Endodermal cell (in vitro differentiated cells): ENCODE measurements around the gene YWHAG. TPM values are rescaled to one million over a fixed set of nuclear protein-coding genes. Genes with fewer than 3 reads are reported as not detected.
A peak's percentile ranks its signal among the peaks of the same experiment; 100 is the strongest.

Source experiments
- DNase-seq: peaks from one replicate; pipeline ENCODE4 v3.0.0-alpha.2; 2017
- H3K27ac ChIP-seq: 2 replicates; pipeline ENCODE4 v1.5.1; 2013; ENCODE audit warnings: mild to moderate bottlenecking, low read depth, low read length, moderate library complexity
- H3K27me3 ChIP-seq: 2 replicates; pipeline ENCODE4 v1.6.1; 2013; ENCODE audit warnings: mild to moderate bottlenecking, low read length, moderate library complexity; ENCODE audit not compliant: insufficient read depth, control insufficient read depth, poor library complexity, severe bottlenecking
- H3K36me3 ChIP-seq: 2 replicates; pipeline ENCODE4 v1.7.0; 2013; ENCODE audit warnings: mild to moderate bottlenecking, low read length, moderate library complexity; ENCODE audit not compliant: control insufficient read depth, insufficient read depth
- H3K4me1 ChIP-seq: one replicate; pipeline ENCODE4 v1.7.0; 2013; ENCODE audit warnings: low read length; ENCODE audit not compliant: control insufficient read depth, insufficient read depth
- H3K4me3 ChIP-seq: 2 replicates; pipeline ENCODE4 v1.5.1; 2013; ENCODE audit warnings: mild to moderate bottlenecking, low read length, moderate library complexity
- H3K9ac ChIP-seq: 2 replicates; pipeline ENCODE4 v1.6.1; 2013; ENCODE audit warnings: mild to moderate bottlenecking, low read length, moderate library complexity; ENCODE audit not compliant: poor library complexity, severe bottlenecking; ENCODE audit errors: extremely low read depth
- H3K9me3 ChIP-seq: 2 replicates; pipeline ENCODE4 v1.6.1; 2013; ENCODE audit warnings: mild to moderate bottlenecking, low read length, moderate library complexity; ENCODE audit not compliant: control insufficient read depth
- H3K27ac Mint-ChIP-seq: 2 replicates; pipeline ENCODE4 v1.8.0; 2020; ENCODE audit warnings: mixed read lengths
- H3K27me3 Mint-ChIP-seq: 2 replicates; pipeline ENCODE4 v1.8.0; 2021; ENCODE audit warnings: mild to moderate bottlenecking, mixed read lengths; ENCODE audit not compliant: insufficient read depth
- H3K36me3 Mint-ChIP-seq: 2 replicates; pipeline ENCODE4 v1.8.0; 2020; ENCODE audit warnings: low read depth, mixed read lengths
- H3K4me1 Mint-ChIP-seq: 2 replicates; pipeline ENCODE4 v1.8.0; 2020; ENCODE audit warnings: mixed read lengths
- H3K4me3 Mint-ChIP-seq: 2 replicates; pipeline ENCODE4 v1.8.0; 2020; ENCODE audit warnings: mild to moderate bottlenecking, moderate library complexity, mixed read lengths
- H3K9me3 Mint-ChIP-seq: 2 replicates; pipeline ENCODE4 v1.8.0; 2020; ENCODE audit warnings: mild to moderate bottlenecking, mixed read lengths
- WGBS, 2 experiments: methylation state at CpG; one replicate each; pipeline versions ENCODE4 v1.1.5 to v1.1.7; 2013; ENCODE audit warnings: missing lambda C conversion rate in 2 of 2, mixed read lengths in 1 of 2; ENCODE audit not compliant: insufficient coverage in 1 of 2, insufficient read length in 1 of 2; 5-methylcytosine and 5-hydroxymethylcytosine counted together
- total RNA-seq, 2 donors: library from RNA; stranded (reverse); fragmentation: NEBNext Ultra II Directional in 1 of 2; extraction: Animal tissue kit (Norgen Biotek cat#: 25700) in 1 of 2; gene quantifications; 2 replicates in 1 of 2; 3 replicates in 1 of 2; pipeline ENCODE4 v1.2.1, GENCODE V29; 2021
- TF ChIP-seq, protein P1 (sequence below): fragments of 200-600 bp; sonication (generic); conservative IDR thresholded peaks from 2 replicates; pipeline ENCODE4 v1.5.0; 2021; ENCODE audit warnings: antibody characterized with exemption, mild to moderate bottlenecking

The YWHAG gene
- total RNA-seq, 2 donors from 2014 or later, result 148 TPM

- Mint-ChIP-seq H3K4me1 (peaks cover 4% of the 10 kb centered on the region), H3K4me3 (peak overlapping the region; percentile 50), H3K27me3 (peaks cover 85% of the 10 kb centered on the region), H3K36me3 (no peaks in the 10 kb centered on the region), H3K9me3 (no peaks in the 10 kb centered on the region), H3K27ac (no peak overlapping the region)
- peak; percentile 74 for DNase-seq
- Histone ChIP-seq H3K4me3 (no peak overlapping the region), H3K9me3 (no peaks in the 10 kb centered on the region), H3K27me3 (peaks cover 67% of the 10 kb centered on the region), H3K9ac (no peak overlapping the region), H3K36me3 (no peaks in the 10 kb centered on the region), H3K4me1 (no peaks in the 10 kb centered on the region), H3K27ac (no peak overlapping the region)
- TF ChIP-seq, protein P1, sequence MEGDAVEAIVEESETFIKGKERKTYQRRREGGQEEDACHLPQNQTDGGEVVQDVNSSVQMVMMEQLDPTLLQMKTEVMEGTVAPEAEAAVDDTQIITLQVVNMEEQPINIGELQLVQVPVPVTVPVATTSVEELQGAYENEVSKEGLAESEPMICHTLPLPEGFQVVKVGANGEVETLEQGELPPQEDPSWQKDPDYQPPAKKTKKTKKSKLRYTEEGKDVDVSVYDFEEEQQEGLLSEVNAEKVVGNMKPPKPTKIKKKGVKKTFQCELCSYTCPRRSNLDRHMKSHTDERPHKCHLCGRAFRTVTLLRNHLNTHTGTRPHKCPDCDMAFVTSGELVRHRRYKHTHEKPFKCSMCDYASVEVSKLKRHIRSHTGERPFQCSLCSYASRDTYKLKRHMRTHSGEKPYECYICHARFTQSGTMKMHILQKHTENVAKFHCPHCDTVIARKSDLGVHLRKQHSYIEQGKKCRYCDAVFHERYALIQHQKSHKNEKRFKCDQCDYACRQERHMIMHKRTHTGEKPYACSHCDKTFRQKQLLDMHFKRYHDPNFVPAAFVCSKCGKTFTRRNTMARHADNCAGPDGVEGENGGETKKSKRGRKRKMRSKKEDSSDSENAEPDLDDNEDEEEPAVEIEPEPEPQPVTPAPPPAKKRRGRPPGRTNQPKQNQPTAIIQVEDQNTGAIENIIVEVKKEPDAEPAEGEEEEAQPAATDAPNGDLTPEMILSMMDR, result peak; percentile 19
- 0 to 13% methylated on average over 2 to 17 of the region's 25 CpGs for WGBS, 2 experiments
Measured at GRCh38 chr7:76280408-76280807, 78.4 kb downstream of the YWHAG start.

DNA sequence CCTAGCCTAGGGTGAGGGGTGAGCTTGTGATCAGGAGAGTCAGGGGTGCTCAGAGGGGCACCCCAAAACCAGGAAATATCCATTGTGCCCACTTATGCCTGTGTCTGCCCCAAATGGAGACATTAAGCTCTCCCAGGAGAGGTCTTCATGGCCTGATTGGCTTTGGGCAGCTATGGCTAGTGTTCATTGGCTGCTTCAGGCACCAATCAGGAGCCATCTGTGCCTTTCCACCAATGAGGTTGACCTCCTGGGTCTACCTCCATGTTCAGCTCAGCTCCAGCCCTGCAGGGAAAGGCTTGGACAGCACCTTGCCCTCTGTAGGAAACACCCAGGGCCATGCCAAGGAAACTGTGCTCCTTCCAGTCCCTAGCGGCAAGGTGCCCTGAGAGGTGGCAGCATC, 80.3 kb downstream of the YWHAG start:
- WGBS, 2 experiments, result 96% methylated on average over 1 of the region's 1 CpG; no CpG with 5 or more reads in 1 of the 2 experiments

More for the DNA sequence above, 80.3 kb downstream of the YWHAG start:
- H3K27ac ChIP-seq, result no peak overlapping the region
- H3K4me3 ChIP-seq, result no peak overlapping the region
- peaks cover 72% of the 10 kb centered on the region for H3K27me3 Mint-ChIP-seq
- no peaks in the 10 kb centered on the region for H3K9me3 ChIP-seq
- TF ChIP-seq, protein P1, result no peak
- peak; percentile 71 for DNase-seq
- H3K9me3 Mint-ChIP-seq, result no peaks in the 10 kb centered on the region
- no peak overlapping the region for H3K27ac Mint-ChIP-seq
- H3K4me1 ChIP-seq, result no peaks in the 10 kb centered on the region
- peaks cover 8% of the 10 kb centered on the region for H3K4me1 Mint-ChIP-seq
- peaks cover 67% of the 10 kb centered on the region for H3K27me3 ChIP-seq
- no peak overlapping the region for H3K4me3 Mint-ChIP-seq
- H3K9ac ChIP-seq, result no peak overlapping the region
- H3K36me3 Mint-ChIP-seq, result no peaks in the 10 kb centered on the region
- no peaks in the 10 kb centered on the region for H3K36me3 ChIP-seq

Other genes starting within 250 kb of the YWHAG start
- 1 to 10 TPM; 4.1 to 5.0 TPM for gene SRRM3, start 157.1 kb downstream of the YWHAG start, total RNA-seq
- 100 to 1,000 TPM; 244 to 248 TPM for gene HSPB1, start 56.3 kb downstream of the YWHAG start, total RNA-seq
- gene SSC4D, start 50.7 kb upstream of the YWHAG start, total RNA-seq, result 10 to 100 TPM; 21.9 to 44.5 TPM
- 1 to 10 TPM in 1 of 2 donors, under 1 TPM in 1; 0.53 to 2.3 TPM for gene ZP3, start 66.0 kb upstream of the YWHAG start, total RNA-seq
- 10 to 100 TPM; 34.1 to 38.3 TPM for gene DTX2, start 102.7 kb upstream of the YWHAG start, total RNA-seq
- 1 to 10 TPM; 1.2 to 2.3 TPM for gene UPK3B, start 151.6 kb upstream of the YWHAG start, total RNA-seq
- gene SPDYE16, start 184.3 kb upstream of the YWHAG start, total RNA-seq, result under 1 TPM in 1 of 2 donors, not detected in 1; 0.37 TPM